Kidney epithelial cell (primary cell): ENCODE measurements around the gene PLCB1. TPM values are rescaled to one million over a fixed set of nuclear protein-coding genes. Genes with fewer than 3 reads are reported as not detected.

ENCODE experiments used
- DNase-seq: peaks from one replicate; pipeline ENCODE4 v3.0.0-alpha.2; 2010; ENCODE audit warnings: low read depth
- H3K27me3 ChIP-seq: 2 replicates; pipeline ENCODE4 v1.6.0; 2011; ENCODE audit warnings: low read length; ENCODE audit not compliant: control insufficient read depth, insufficient read depth
- H3K36me3 ChIP-seq: 2 replicates; pipeline ENCODE4 v1.5.1; 2011; ENCODE audit warnings: low read length; ENCODE audit not compliant: control insufficient read depth, insufficient read depth
- H3K4me3 ChIP-seq: 2 replicates; pipeline ENCODE4 v1.5.1; 2011; ENCODE audit warnings: low read depth, mild to moderate bottlenecking, control low read depth, low read length
- CTCF ChIP-seq: IDR thresholded peaks from 2 replicates; pipeline ENCODE4 v1.5.1; 2011; ENCODE audit warnings: mild to moderate bottlenecking, moderate library complexity, low read length, control low read depth, inconsistent platforms; ENCODE audit not compliant: insufficient read depth, poor library complexity, severe bottlenecking
- total RNA-seq: library from RNA; depleted of rRNA; stranded (reverse); fragments of >200 nt; gene quantifications from 2 replicates; pipeline ENCODE4 v1.2.3, GENCODE V29; 2015

PLCB1 gene
- total RNA-seq, 1 donor from 2014 or later: 5.1 TPM

GRCh38 chr20:8425802-8426201 is 293.7 kb downstream of the PLCB1 start:
- no peak overlapping the region for H3K4me3 ChIP-seq
- H3K27me3 ChIP-seq: no peaks in the 10 kb centered on the region
- DNase-seq: no peak
- TF ChIP-seq CTCF: no peak
- H3K36me3 ChIP-seq: no peaks in the 10 kb centered on the region

GRCh38 chr20:8427419-8428040 is 295.5 kb downstream of the PLCB1 start:
- TF ChIP-seq CTCF: no peak
- DNase-seq: no peak
- H3K27me3 ChIP-seq: no peaks in the 10 kb centered on the region
- H3K4me3 ChIP-seq: no peak overlapping the region
- no peaks in the 10 kb centered on the region for H3K36me3 ChIP-seq

GRCh38 chr20:8428988-8429387 is 296.9 kb downstream of the PLCB1 start:
- Histone ChIP-seq H3K4me3 (no peak overlapping the region), H3K36me3 (no peaks in the 10 kb centered on the region), H3K27me3 (no peaks in the 10 kb centered on the region)
- DNase-seq: no peak
- TF ChIP-seq CTCF: no peak

GRCh38 chr20:8431538-8432434 is 299.7 kb downstream of the PLCB1 start:
- Histone ChIP-seq H3K36me3 (no peaks in the 10 kb centered on the region), H3K4me3 (no peak overlapping the region), H3K27me3 (no peaks in the 10 kb centered on the region)
- no peak for TF ChIP-seq CTCF
- DNase-seq: no peak

GRCh38 chr20:8432435-8433148 is 300.5 kb downstream of the PLCB1 start:
- Histone ChIP-seq H3K36me3 (no peaks in the 10 kb centered on the region), H3K4me3 (no peak overlapping the region), H3K27me3 (no peaks in the 10 kb centered on the region)
- no peak for DNase-seq
- no peak for TF ChIP-seq CTCF
